ENCODE measurements around the gene C7orf25. TPM values are rescaled to one million over a fixed set of nuclear protein-coding genes. Genes with fewer than 3 reads are reported as not detected.

C7orf25 gene
- total and polyA plus RNA-seq, 2 donors (not counting 1 experiment from before 2014, with no cell fraction given), result 8.5 to 8.8 TPM

DNA sequence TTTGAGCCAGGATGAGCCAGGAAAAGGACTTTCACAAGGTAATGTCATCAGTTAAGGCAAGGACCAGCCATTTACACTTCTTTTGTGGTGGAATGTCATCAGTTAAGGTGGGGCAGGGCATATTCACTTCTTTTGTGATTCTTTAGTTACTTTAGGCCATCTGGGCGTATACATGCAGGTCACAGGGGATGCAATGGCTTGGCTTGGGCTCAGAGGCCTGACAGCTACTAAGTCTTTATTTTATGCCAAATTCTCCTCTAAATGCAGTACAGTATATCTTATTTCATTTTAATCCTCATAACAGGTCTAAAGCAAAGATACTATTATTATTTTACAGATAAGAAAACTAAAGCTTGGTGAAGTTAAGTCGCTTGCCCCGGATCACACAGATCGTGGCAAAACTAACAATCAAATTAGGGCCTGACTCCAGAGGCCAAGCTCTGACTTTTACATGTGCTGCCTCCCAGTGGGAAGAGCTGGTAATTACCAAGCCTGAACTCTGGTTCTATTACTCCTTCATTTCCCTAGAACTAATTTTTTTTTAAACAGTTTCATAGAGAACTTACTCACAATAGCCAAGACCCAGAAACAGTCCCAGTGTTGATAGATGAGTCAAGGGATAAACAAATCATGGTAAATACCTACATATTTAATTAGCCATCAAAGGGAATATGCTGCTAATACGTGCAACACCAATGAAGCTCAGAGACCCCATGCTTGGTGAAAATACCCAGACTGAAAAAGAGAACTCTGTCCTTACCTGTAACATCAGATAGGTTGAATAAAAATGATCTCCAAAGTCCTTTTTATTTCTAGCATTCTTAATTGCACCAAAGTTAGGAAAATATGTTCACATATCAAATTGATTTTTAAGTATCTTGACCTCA, 35.4 kb downstream of the C7orf25 start:
- DNase-seq (ENCODE audit: low read depth in 2 of 2), result peak; percentile 25 to 71
- Histone ChIP-seq H3K9me3 (ENCODE audit: control insufficient read depth, insufficient read depth, low read depth, low read length) (no peaks in the 10 kb centered on the region), H3K27me3 (ENCODE audit: control insufficient read depth, insufficient read depth, low read length) (no peaks in the 10 kb centered on the region), H3K27ac (ENCODE audit: insufficient read depth, low read length) (no peak overlapping the region), H4K20me1 (ENCODE audit: control insufficient read depth, extremely low read depth, insufficient read depth, low read length) (no peaks in the 10 kb centered on the region), H3K79me2 (ENCODE audit: control insufficient read depth, insufficient read depth, low read length) (no peaks in the 10 kb centered on the region), H3K4me2 (ENCODE audit: extremely low read depth, insufficient read depth, low read length) (no peak overlapping the region), H3K4me1 (ENCODE audit: control insufficient read depth, extremely low read depth, insufficient read depth, low read length) (no peaks in the 10 kb centered on the region), H2AFZ (ENCODE audit: low read length) (no peak overlapping the region), H3K36me3 (ENCODE audit: control insufficient read depth, insufficient read depth, low read length) (no peaks in the 10 kb centered on the region), H3K4me3 (replicated peaks in 1 of 4; ENCODE audit: control extremely low read depth in 1 of 4, insufficient read depth in 1 of 4, low read depth in 3 of 4, low read length in 4 of 4) (no peak overlapping the region), H3K9ac (ENCODE audit: insufficient read depth, low read length) (no peak overlapping the region)
- TF ChIP-seq, protein P1, sequence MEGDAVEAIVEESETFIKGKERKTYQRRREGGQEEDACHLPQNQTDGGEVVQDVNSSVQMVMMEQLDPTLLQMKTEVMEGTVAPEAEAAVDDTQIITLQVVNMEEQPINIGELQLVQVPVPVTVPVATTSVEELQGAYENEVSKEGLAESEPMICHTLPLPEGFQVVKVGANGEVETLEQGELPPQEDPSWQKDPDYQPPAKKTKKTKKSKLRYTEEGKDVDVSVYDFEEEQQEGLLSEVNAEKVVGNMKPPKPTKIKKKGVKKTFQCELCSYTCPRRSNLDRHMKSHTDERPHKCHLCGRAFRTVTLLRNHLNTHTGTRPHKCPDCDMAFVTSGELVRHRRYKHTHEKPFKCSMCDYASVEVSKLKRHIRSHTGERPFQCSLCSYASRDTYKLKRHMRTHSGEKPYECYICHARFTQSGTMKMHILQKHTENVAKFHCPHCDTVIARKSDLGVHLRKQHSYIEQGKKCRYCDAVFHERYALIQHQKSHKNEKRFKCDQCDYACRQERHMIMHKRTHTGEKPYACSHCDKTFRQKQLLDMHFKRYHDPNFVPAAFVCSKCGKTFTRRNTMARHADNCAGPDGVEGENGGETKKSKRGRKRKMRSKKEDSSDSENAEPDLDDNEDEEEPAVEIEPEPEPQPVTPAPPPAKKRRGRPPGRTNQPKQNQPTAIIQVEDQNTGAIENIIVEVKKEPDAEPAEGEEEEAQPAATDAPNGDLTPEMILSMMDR (conservative IDR thresholded peaks at IDR 0.05 in 1 of 2, IDR thresholded peaks at IDR 0.05 in 1 of 2; ENCODE audit: low read depth in 1 of 2, low read length in 2 of 2), result peak; percentile 82 to 90
- TF ChIP-seq EZH2 (IDR thresholded peaks at IDR 0.05; ENCODE audit: low read length, missing control alignments), result no peak

DNA sequence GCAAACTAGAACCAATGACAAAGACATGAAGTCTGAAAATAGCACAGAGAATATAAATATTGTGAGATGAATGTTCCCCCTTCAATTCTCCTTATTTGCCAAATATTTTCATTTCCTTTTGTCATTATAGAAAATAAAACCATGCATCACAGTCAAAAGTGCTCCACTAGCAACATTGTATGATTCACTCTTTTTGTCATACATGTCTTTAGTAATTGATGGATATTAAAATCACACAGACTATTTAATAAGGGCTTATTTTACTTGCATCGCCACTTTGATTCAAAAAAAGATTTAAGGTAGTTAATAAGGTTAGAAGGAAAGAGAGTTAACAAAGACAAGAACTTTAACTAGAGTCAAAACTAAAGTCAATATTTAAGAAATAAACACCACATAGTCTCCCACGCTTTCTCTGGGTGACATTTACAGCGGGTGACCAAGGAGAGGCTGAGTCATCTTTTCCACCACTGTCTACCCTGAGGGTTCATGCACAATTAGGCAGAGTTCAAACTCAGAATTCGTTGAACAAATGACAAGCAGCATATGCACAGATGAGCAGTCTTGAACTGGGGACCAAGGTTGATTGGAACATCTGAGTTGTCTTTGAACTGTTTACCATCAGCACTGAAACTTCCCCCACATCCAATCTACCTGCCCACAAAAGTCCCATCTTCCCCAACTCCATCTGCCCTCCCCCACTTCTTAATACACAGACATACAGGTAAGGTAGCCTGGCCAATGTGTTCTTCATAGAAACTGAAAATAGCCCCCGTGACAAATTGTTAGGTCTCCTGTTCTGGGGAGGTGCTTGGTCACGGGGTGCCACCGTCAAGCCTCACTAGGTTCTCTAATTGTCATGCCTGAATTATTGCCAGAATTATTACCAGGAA, 42.5 kb downstream of the C7orf25 start:
- Histone ChIP-seq H3K36me3 (ENCODE audit: control insufficient read depth, insufficient read depth, low read length) (no peaks in the 10 kb centered on the region), H3K4me3 (replicated peaks in 1 of 4; ENCODE audit: control extremely low read depth in 1 of 4, insufficient read depth in 1 of 4, low read depth in 3 of 4, low read length in 4 of 4) (no peak overlapping the region), H3K9ac (ENCODE audit: insufficient read depth, low read length) (no peak overlapping the region), H3K9me3 (ENCODE audit: control insufficient read depth, insufficient read depth, low read depth, low read length) (no peaks in the 10 kb centered on the region), H4K20me1 (ENCODE audit: control insufficient read depth, extremely low read depth, insufficient read depth, low read length) (no peaks in the 10 kb centered on the region), H3K4me1 (ENCODE audit: control insufficient read depth, extremely low read depth, insufficient read depth, low read length) (peaks cover 4% of the 10 kb centered on the region), H3K4me2 (ENCODE audit: extremely low read depth, insufficient read depth, low read length) (peak overlapping the region; percentile 35), H2AFZ (ENCODE audit: low read length) (no peak overlapping the region), H3K27me3 (ENCODE audit: control insufficient read depth, insufficient read depth, low read length) (no peaks in the 10 kb centered on the region), H3K79me2 (ENCODE audit: control insufficient read depth, insufficient read depth, low read length) (no peaks in the 10 kb centered on the region), H3K27ac (ENCODE audit: insufficient read depth, low read length) (no peak overlapping the region)
- TF ChIP-seq, protein P1 (conservative IDR thresholded peaks at IDR 0.05 in 1 of 2, IDR thresholded peaks at IDR 0.05 in 1 of 2; ENCODE audit: low read depth in 1 of 2, low read length in 2 of 2), result no peak
- TF ChIP-seq EZH2 (IDR thresholded peaks at IDR 0.05; ENCODE audit: low read length, missing control alignments), result no peak
- DNase-seq (ENCODE audit: low read depth in 2 of 2), result peak in 1 of 2 donors; percentile 45

DNA sequence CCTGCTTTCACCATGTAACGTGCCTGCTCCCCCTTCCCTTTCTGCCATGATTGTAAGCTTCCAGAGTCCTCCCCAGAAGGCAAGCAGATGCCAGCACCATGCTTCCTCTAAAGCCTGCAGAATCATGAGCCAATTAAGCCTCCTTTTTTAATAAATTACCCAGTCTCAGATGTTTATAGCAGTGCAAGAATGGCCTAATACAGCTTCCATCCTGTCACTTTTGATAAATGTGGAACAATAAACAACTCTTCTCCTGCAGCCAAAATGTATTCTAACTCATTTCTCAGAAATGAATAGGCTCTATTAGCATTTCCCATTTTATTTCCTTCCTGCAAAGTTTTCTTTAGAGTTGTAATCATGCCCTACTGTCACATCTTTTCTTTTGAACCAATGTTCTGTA, 43.4 kb downstream of the C7orf25 start:
- no peaks in the 10 kb centered on the region for H3K9me3 ChIP-seq (ENCODE audit: control insufficient read depth, insufficient read depth, low read depth, low read length)
- DNase-seq (ENCODE audit: low read depth in 2 of 2), result peak; percentile 55 to 77
- TF ChIP-seq, protein P1 (conservative IDR thresholded peaks at IDR 0.05 in 1 of 2, IDR thresholded peaks at IDR 0.05 in 1 of 2; ENCODE audit: low read depth in 1 of 2, low read length in 2 of 2), result no peak
- TF ChIP-seq EZH2 (IDR thresholded peaks at IDR 0.05; ENCODE audit: low read length, missing control alignments), result no peak

More for the DNA sequence above, 43.4 kb downstream of the C7orf25 start:
- Histone ChIP-seq H3K27ac (ENCODE audit: insufficient read depth, low read length) (no peak overlapping the region), H3K4me3 (replicated peaks in 1 of 4; ENCODE audit: control extremely low read depth in 1 of 4, insufficient read depth in 1 of 4, low read depth in 3 of 4, low read length in 4 of 4) (no peak overlapping the region), H3K27me3 (ENCODE audit: control insufficient read depth, insufficient read depth, low read length) (no peaks in the 10 kb centered on the region), H3K9ac (ENCODE audit: insufficient read depth, low read length) (no peak overlapping the region), H3K4me2 (ENCODE audit: extremely low read depth, insufficient read depth, low read length) (no peak overlapping the region), H4K20me1 (ENCODE audit: control insufficient read depth, extremely low read depth, insufficient read depth, low read length) (no peaks in the 10 kb centered on the region), H3K79me2 (ENCODE audit: control insufficient read depth, insufficient read depth, low read length) (no peaks in the 10 kb centered on the region), H2AFZ (ENCODE audit: low read length) (no peak overlapping the region), H3K36me3 (ENCODE audit: control insufficient read depth, insufficient read depth, low read length) (no peaks in the 10 kb centered on the region), H3K4me1 (ENCODE audit: control insufficient read depth, extremely low read depth, insufficient read depth, low read length) (peaks cover 4% of the 10 kb centered on the region)
